ENCODE data around the gene LIN28B. TPM values are rescaled to one million over a fixed set of nuclear protein-coding genes. Genes with fewer than 3 reads are reported as not detected.

Gene LIN28B
- total RNA-seq, 1 experiment from 2014 or later = 21.6 TPM

GRCh38 chr6:105067329-105067728 lies 110.4 kb downstream of the LIN28B start:
- intact Hi-C loops (cut with micrococcal nuclease; ENCODE audit: unreplicated experiment) = no loop called here
- no peak overlapping the region for H3K4me3 ChIP-seq (ENCODE audit: low read depth, low read length, poor library complexity, severe bottlenecking)
- no peaks in the 10 kb centered on the region for H3K4me1 ChIP-seq (ENCODE audit: insufficient read depth, low read length, poor library complexity, severe bottlenecking)
- no TSS peak for BruUV-seq (replicated peaks)
- no peaks in the 10 kb centered on the region for H3K36me3 ChIP-seq (ENCODE audit: insufficient read depth, low read length, poor library complexity, severe bottlenecking)
- TF ChIP-seq EZH2 (IDR thresholded peaks at IDR 0.05; ENCODE audit: borderline replicate concordance, low read depth, low read length, poor library complexity, severe bottlenecking) = no peak
- no peak for TF ChIP-seq CTCF (conservative IDR thresholded peaks at IDR 0.05; ENCODE audit: low read depth, low read length)
- no peak overlapping the region for H3K27ac ChIP-seq (ENCODE audit: low read depth, low read length, poor library complexity, severe bottlenecking)
- no peaks in the 10 kb centered on the region for H3K27me3 ChIP-seq (replicated peaks; ENCODE audit: insufficient read depth, low read depth, low read length, poor library complexity)
- no peaks in the 10 kb centered on the region for H3K9me3 ChIP-seq (ENCODE audit: low read depth, low read length, poor library complexity, severe bottlenecking)
- ChIA-PET POLR2A (ENCODE audit: low non-redundant PET) (no interaction called here), CTCF (no interaction called here)
- DNase-seq (ENCODE audit: low spot score) = no peak

GRCh38 chr6:105068407-105068806 lies 111.5 kb downstream of the LIN28B start:
- no peaks in the 10 kb centered on the region for H3K9me3 ChIP-seq (ENCODE audit: low read depth, low read length, poor library complexity, severe bottlenecking)
- no peak overlapping the region for H3K27ac ChIP-seq (ENCODE audit: low read depth, low read length, poor library complexity, severe bottlenecking)
- intact Hi-C loops (cut with micrococcal nuclease; ENCODE audit: unreplicated experiment) = no loop called here
- no peak for DNase-seq (ENCODE audit: low spot score)
- H3K27me3 ChIP-seq (replicated peaks; ENCODE audit: insufficient read depth, low read depth, low read length, poor library complexity) = no peaks in the 10 kb centered on the region
- H3K36me3 ChIP-seq (ENCODE audit: insufficient read depth, low read length, poor library complexity, severe bottlenecking) = no peaks in the 10 kb centered on the region
- peaks cover 4% of the 10 kb centered on the region for H3K4me1 ChIP-seq (ENCODE audit: insufficient read depth, low read length, poor library complexity, severe bottlenecking)
- ChIA-PET POLR2A (ENCODE audit: low non-redundant PET) (no interaction called here), CTCF (no interaction called here)
- TF ChIP-seq CTCF (conservative IDR thresholded peaks at IDR 0.05; ENCODE audit: low read depth, low read length) (no peak), EZH2 (IDR thresholded peaks at IDR 0.05; ENCODE audit: borderline replicate concordance, low read depth, low read length, poor library complexity, severe bottlenecking) (no peak)
- BruUV-seq (replicated peaks) = no TSS peak
- no peak overlapping the region for H3K4me3 ChIP-seq (ENCODE audit: low read depth, low read length, poor library complexity, severe bottlenecking)

- no TSS peak for BruUV-seq (replicated peaks)
- CTCF ChIA-PET = interaction anchor here (0.6 kb wide), 1 partner anchor 11 kb away, joined by 3 read pairs; no protein-coding TSS in a partner anchor
These were observed 113.0 kb downstream of the LIN28B start for GRCh38 chr6:105069821-105070445.

More at GRCh38 chr6:105069821-105070445, 113.0 kb downstream of the LIN28B start:
- H3K4me1 ChIP-seq (ENCODE audit: insufficient read depth, low read length, poor library complexity, severe bottlenecking) = peaks cover 4% of the 10 kb centered on the region
- H3K36me3 ChIP-seq (ENCODE audit: insufficient read depth, low read length, poor library complexity, severe bottlenecking) = no peaks in the 10 kb centered on the region
- no peak for DNase-seq (ENCODE audit: low spot score)
- H3K9me3 ChIP-seq (ENCODE audit: low read depth, low read length, poor library complexity, severe bottlenecking) = no peaks in the 10 kb centered on the region
- POLR2A ChIA-PET (ENCODE audit: low non-redundant PET) = no interaction called here
- no peaks in the 10 kb centered on the region for H3K27me3 ChIP-seq (replicated peaks; ENCODE audit: insufficient read depth, low read depth, low read length, poor library complexity)
- no peak overlapping the region for H3K27ac ChIP-seq (ENCODE audit: low read depth, low read length, poor library complexity, severe bottlenecking)
- no peak overlapping the region for H3K4me3 ChIP-seq (ENCODE audit: low read depth, low read length, poor library complexity, severe bottlenecking)
- intact Hi-C loops (cut with micrococcal nuclease; ENCODE audit: unreplicated experiment) = no loop called here
- TF ChIP-seq EZH2 (IDR thresholded peaks at IDR 0.05; ENCODE audit: borderline replicate concordance, low read depth, low read length, poor library complexity, severe bottlenecking) (no peak), CTCF (conservative IDR thresholded peaks at IDR 0.05; ENCODE audit: low read depth, low read length) (no peak)
